IMR-90 (cell line): ENCODE data around the gene BRWD1. TPM values are rescaled to one million over a fixed set of nuclear protein-coding genes. Genes with fewer than 3 reads are reported as not detected.

ENCODE experiments used
- ATAC-seq: fragments of 200-7000 bp; cut with Tn5 transposase; 2 replicates; pipeline ENCODE4 v1.9.1; 2020; ENCODE audit warnings: low read depth, mild to moderate bottlenecking, moderate library complexity
- BruUV-seq: library from RNA; stranded (reverse); fragments of 400-500 nt; replicated peaks from 2 replicates; lab custom pipeline; 2021; lab: Mats Ljungman, UMichigan
- CTCF ChIA-PET: fragments of 300-600 bp; formaldehyde crosslinking; extraction: SDS; loops from one replicate; lab custom pipeline; 2021; ENCODE audit warnings: antibody characterized with exemption; lab: Yijun Ruan, JAX
- POLR2A ChIA-PET: fragments of 300-600 bp; sonication (Branson Sonifier 250); formaldehyde crosslinking; loops from one replicate; lab custom pipeline; 2022; ENCODE audit warnings: antibody characterized with exemption; ENCODE audit not compliant: unreplicated experiment; lab: Charles Lee
- DNase-seq: peaks from one replicate; pipeline ENCODE4 v3.0.0; 2013
- H2AFZ ChIP-seq: replicated peaks from 2 replicates; pipeline ENCODE3; 2013; ENCODE audit warnings: low read length, mild to moderate bottlenecking; ENCODE audit not compliant: poor library complexity
- H2AK5ac ChIP-seq: 2 replicates; pipeline ENCODE4 v1.6.1; 2013; ENCODE audit warnings: low read depth, low read length, inconsistent platforms
- H2AK9ac ChIP-seq: replicated peaks from 2 replicates; pipeline ENCODE3; 2013; ENCODE audit warnings: mild to moderate bottlenecking, low read depth, low read length, moderate library complexity; ENCODE audit not compliant: poor library complexity
- H2BK120ac ChIP-seq: 2 replicates; pipeline ENCODE4 v1.6.1; 2013; ENCODE audit warnings: low read depth, low read length, inconsistent platforms
- H2BK15ac ChIP-seq: 3 replicates; pipeline ENCODE4 v1.6.1; 2013; ENCODE audit warnings: low read depth, low read length, inconsistent platforms
- H2BK20ac ChIP-seq: 2 replicates; pipeline ENCODE4 v1.6.1; 2013; ENCODE audit warnings: low read depth, mild to moderate bottlenecking, inconsistent platforms, low read length, moderate library complexity
- H2BK5ac ChIP-seq: 2 replicates; pipeline ENCODE4 v1.6.1; 2013; ENCODE audit warnings: mild to moderate bottlenecking, low read depth, low read length, inconsistent platforms; ENCODE audit not compliant: poor library complexity, severe bottlenecking
- H3K14ac ChIP-seq: replicated peaks from 2 replicates; pipeline ENCODE4 v1.6.1; 2013; ENCODE audit warnings: low read depth, low read length, inconsistent platforms
- H3K18ac ChIP-seq: 2 replicates; pipeline ENCODE4 v1.6.1; 2013; ENCODE audit warnings: low read depth, low read length, control low read depth
- H3K23ac ChIP-seq: 2 replicates; pipeline ENCODE4 v1.6.1; 2013; ENCODE audit warnings: low read depth, low read length, inconsistent platforms
- H3K27ac ChIP-seq: 2 replicates; pipeline ENCODE4 v1.5.1; 2013; ENCODE audit warnings: mild to moderate bottlenecking, control low read depth, low read length; ENCODE audit not compliant: insufficient read depth
- H3K27me3 ChIP-seq: 2 replicates; pipeline ENCODE4 v1.6.1; 2013; ENCODE audit warnings: low read length; ENCODE audit not compliant: control insufficient read depth, insufficient read depth
- H3K36me3 ChIP-seq: 2 replicates; pipeline ENCODE4 v1.6.1; 2013; ENCODE audit warnings: low read length, mixed read lengths; ENCODE audit not compliant: control insufficient read depth, insufficient read depth
- H3K4ac ChIP-seq: 2 replicates; pipeline ENCODE4 v1.6.1; 2013; ENCODE audit warnings: low read depth, low read length, inconsistent platforms
- H3K4me1 ChIP-seq: 2 replicates; pipeline ENCODE4 v1.6.1; 2013; ENCODE audit warnings: low read length, mixed read lengths; ENCODE audit not compliant: control insufficient read depth, insufficient read depth
- H3K4me2 ChIP-seq: 2 replicates; pipeline ENCODE4 v1.6.1; 2013; ENCODE audit warnings: low read depth, mild to moderate bottlenecking, control low read depth, low read length, moderate library complexity
- H3K4me3 ChIP-seq: 2 replicates; pipeline ENCODE4 v1.5.1; 2013; ENCODE audit warnings: low read depth, mild to moderate bottlenecking, control low read depth, low read length, moderate library complexity; ENCODE audit not compliant: insufficient read depth
- H3K56ac ChIP-seq: 2 replicates; pipeline ENCODE4 v1.6.1; 2013; ENCODE audit warnings: low read length, inconsistent platforms; ENCODE audit not compliant: insufficient read depth; ENCODE audit errors: extremely low read depth
- H3K79me1 ChIP-seq, 2 experiments: 2 replicates each; pipeline ENCODE4 v1.6.1; 2013; ENCODE audit warnings: low read length in 2 of 2, inconsistent platforms in 1 of 2, low read depth in 1 of 2
- H3K9ac ChIP-seq: 2 replicates; pipeline ENCODE4 v1.6.1; 2013; ENCODE audit warnings: low read depth, low read length, control low read depth
- H3K9me1 ChIP-seq: 2 replicates; pipeline ENCODE4 v1.6.1; 2013; ENCODE audit warnings: low read length, inconsistent platforms; ENCODE audit not compliant: insufficient read depth
- H3K9me3 ChIP-seq: 2 replicates; pipeline ENCODE4 v1.6.1; 2013; ENCODE audit warnings: low read length; ENCODE audit not compliant: control insufficient read depth, insufficient read depth
- H4K20me1 ChIP-seq: 2 replicates; pipeline ENCODE4 v1.6.1; 2013; ENCODE audit warnings: low read length, inconsistent platforms; ENCODE audit not compliant: insufficient read depth
- H4K5ac ChIP-seq: 2 replicates; pipeline ENCODE4 v1.6.1; 2013; ENCODE audit warnings: mild to moderate bottlenecking, low read depth, low read length, control low read depth
- H4K8ac ChIP-seq, 2 experiments: 2 replicates each; pipeline ENCODE4 v1.6.1; 2013; ENCODE audit warnings: low read depth in 2 of 2, low read length in 2 of 2, control low read depth in 1 of 2, inconsistent platforms in 1 of 2
- H4K91ac ChIP-seq: 2 replicates; pipeline ENCODE4 v1.6.1; 2013; ENCODE audit warnings: low read depth, low read length, inconsistent platforms; ENCODE audit not compliant: insufficient read depth
- BHLHE40 ChIP-seq: fragments of 150-350 bp; IDR thresholded peaks from 2 replicates; pipeline ENCODE4 v1.6.1; 2016; ENCODE audit warnings: mild to moderate bottlenecking, low read depth, low read length
- CHD1 ChIP-seq: IDR thresholded peaks from 2 replicates; pipeline ENCODE4 v1.6.1; 2012; ENCODE audit warnings: low read depth, low read length, improper control_type of control experiment
- FOS ChIP-seq: fragments of 150-350 bp; IDR thresholded peaks from 2 replicates; pipeline ENCODE4 v1.6.1; 2016; ENCODE audit warnings: low read depth, low read length
- MAFK ChIP-seq: IDR thresholded peaks from 2 replicates; pipeline ENCODE4 v1.6.1; 2012; ENCODE audit warnings: low read depth, low read length, improper control_type of control experiment
- MXI1 ChIP-seq: IDR thresholded peaks from 2 replicates; pipeline ENCODE4 v1.6.1; 2012; ENCODE audit warnings: low read depth, mild to moderate bottlenecking, low read length, moderate library complexity, borderline replicate concordance
- NFE2L2 ChIP-seq: fragments of 150-350 bp; IDR thresholded peaks from 2 replicates; pipeline ENCODE4 v1.6.1; 2016; ENCODE audit warnings: low read depth, mild to moderate bottlenecking, low read length
- POLR2A ChIP-seq: IDR thresholded peaks from 2 replicates; pipeline ENCODE4 v1.6.1; 2012; ENCODE audit warnings: mild to moderate bottlenecking, low read depth, low read length
- RCOR1 ChIP-seq: IDR thresholded peaks from 2 replicates; pipeline ENCODE4 v1.6.1; 2012; ENCODE audit warnings: mild to moderate bottlenecking, low read length, improper control_type of control experiment; ENCODE audit not compliant: insufficient replicate concordance
- RFX5 ChIP-seq: IDR thresholded peaks from 2 replicates; pipeline ENCODE4 v1.8.0; 2012; ENCODE audit warnings: low read depth, mild to moderate bottlenecking, low read length, moderate library complexity
- SMC3 ChIP-seq: fragments of 150-350 bp; IDR thresholded peaks from 2 replicates; pipeline ENCODE4 v1.6.1; 2016; ENCODE audit warnings: low read depth, mild to moderate bottlenecking, antibody characterized with exemption, low read length, moderate library complexity
- USF2 ChIP-seq: fragments of 150-350 bp; IDR thresholded peaks from 2 replicates; pipeline ENCODE4 v1.6.1; 2017; ENCODE audit warnings: mild to moderate bottlenecking, antibody characterized with exemption, low read length, low read depth
- WGBS, 2 experiments: methylation state at CpG; one replicate each; pipeline versions ENCODE4 v1.1.5 to v1.1.7; 2013; ENCODE audit warnings: missing lambda C conversion rate in 2 of 2; ENCODE audit not compliant: insufficient read length in 1 of 2; ENCODE audit errors: extremely low coverage in 2 of 2; 5-methylcytosine and 5-hydroxymethylcytosine counted together
- dilution Hi-C: fragments of 300-500 bp; cut with HindIII; formaldehyde crosslinking; loops from one replicate; pipeline ENCODE4 v1.14.3; 2018; ENCODE audit warnings: low sequenced_read_pairs; ENCODE audit not compliant: unreplicated experiment
- in situ Hi-C: fragments of 300-500 bp; cut with MboI; formaldehyde crosslinking; loops from 3 replicates; pipeline ENCODE4 v1.14.3; 2019; ENCODE audit warnings: low sequenced_read_pairs, inconsistent platforms, mixed read lengths
- intact Hi-C: fragments of 100-400 bp; cut with micrococcal nuclease; formaldehyde crosslinking; loops from 2 replicates; pipeline ENCODE4 v1.10.0; 2022
- polyA plus RNA-seq, 3 experiments: library from polyadenylated mRNA; depleted of rRNA; stranded (reverse); fragments of >200 nt; gene quantifications; 2 replicates each; pipeline ENCODE4 v1.2.3, GENCODE V29; 2012; ENCODE audit warnings: low replicate concordance in 1 of 3
- total RNA-seq: library from RNA; depleted of rRNA; stranded (reverse); fragments of >200 nt; gene quantifications from 2 replicates; pipeline ENCODE4 v1.2.3, GENCODE V29; 2012
- TF ChIP-seq, protein P1 (sequence below): conservative IDR thresholded peaks from 2 replicates; pipeline ENCODE4 v1.5.1; 2012; ENCODE audit warnings: mild to moderate bottlenecking, low read depth, low read length, improper control_type of control experiment

BRWD1 gene
- total and polyA plus RNA-seq, 2 of the 4 experiments (the other 2 are of a cell fraction) = 6.7 to 28.7 TPM

DNA sequence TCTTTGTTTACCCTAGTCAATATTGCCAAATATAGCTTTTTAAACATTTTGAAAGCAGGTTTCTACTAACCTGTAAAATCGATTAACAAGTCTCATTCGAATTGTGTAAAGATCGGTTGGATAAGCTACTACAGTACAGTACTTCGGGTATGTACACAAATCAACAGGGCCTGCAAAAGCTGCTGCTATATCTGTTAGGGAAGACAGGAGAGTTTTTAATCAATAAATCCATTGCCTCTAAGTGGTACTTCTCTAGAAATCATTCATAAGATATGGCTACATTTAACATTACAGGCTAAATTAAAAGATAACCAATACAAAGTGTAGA, 95.4 kb downstream of the BRWD1 start:
- ChIA-PET POLR2A (no interaction called here), CTCF (no interaction called here)
- H4K91ac ChIP-seq = no peak overlapping the region
- no peak overlapping the region for H2BK5ac ChIP-seq
- H3K36me3 ChIP-seq = peaks cover 25% of the 10 kb centered on the region
- no TSS peak for BruUV-seq
- H4K8ac ChIP-seq = no peak overlapping the region
- WGBS, 2 experiments = 100% methylated on average over 1 of the region's 4 CpGs; no CpG with 5 or more reads in 1 of the 2 experiments
- H3K27me3 ChIP-seq = no peaks in the 10 kb centered on the region
- H4K5ac ChIP-seq = no peak overlapping the region
- no peak overlapping the region for H2BK15ac ChIP-seq
- in situ Hi-C loops (no loop called here), dilution Hi-C loops (no loop called here), intact Hi-C loops (loop anchor here (10.0 kb wide), 1 partner anchor 47 kb away; no protein-coding TSS in a partner anchor)
- H2AK9ac ChIP-seq = no peak overlapping the region
- no peak overlapping the region for H3K56ac ChIP-seq
- no peak overlapping the region for H3K4ac ChIP-seq
- no peak overlapping the region for H3K14ac ChIP-seq
- no peak overlapping the region for H3K23ac ChIP-seq
- no peak overlapping the region for H3K18ac ChIP-seq
- H3K9me1 ChIP-seq = no peaks in the 10 kb centered on the region; the same call in 1 of the 2 replicates
- no peak overlapping the region for H3K4me3 ChIP-seq
- H3K4me1 ChIP-seq = no peaks in the 10 kb centered on the region
- DNase-seq = no peak
- no peak overlapping the region for H3K27ac ChIP-seq
- H3K4me2 ChIP-seq = no peak overlapping the region
- no peak overlapping the region for H2BK120ac ChIP-seq
- no peaks in the 10 kb centered on the region for H3K9me3 ChIP-seq
- no peak for ATAC-seq
- no peak overlapping the region for H2AK5ac ChIP-seq
- no peak overlapping the region for H2BK20ac ChIP-seq
- no peaks in the 10 kb centered on the region for H4K20me1 ChIP-seq
- H3K79me1 ChIP-seq = no peaks in the 10 kb centered on the region; a peak in 1 of 4 replicates
- no peak overlapping the region for H2AFZ ChIP-seq
- H3K9ac ChIP-seq = no peak overlapping the region
- TF ChIP-seq POLR2A (no peak), CHD1 (no peak), BHLHE40 (no peak), RCOR1 (no peak), MAFK (no peak), USF2 (no peak), FOS (no peak), NFE2L2 (no peak), RFX5 (no peak), MXI1 (no peak), SMC3 (no peak)
- TF ChIP-seq, protein P1, sequence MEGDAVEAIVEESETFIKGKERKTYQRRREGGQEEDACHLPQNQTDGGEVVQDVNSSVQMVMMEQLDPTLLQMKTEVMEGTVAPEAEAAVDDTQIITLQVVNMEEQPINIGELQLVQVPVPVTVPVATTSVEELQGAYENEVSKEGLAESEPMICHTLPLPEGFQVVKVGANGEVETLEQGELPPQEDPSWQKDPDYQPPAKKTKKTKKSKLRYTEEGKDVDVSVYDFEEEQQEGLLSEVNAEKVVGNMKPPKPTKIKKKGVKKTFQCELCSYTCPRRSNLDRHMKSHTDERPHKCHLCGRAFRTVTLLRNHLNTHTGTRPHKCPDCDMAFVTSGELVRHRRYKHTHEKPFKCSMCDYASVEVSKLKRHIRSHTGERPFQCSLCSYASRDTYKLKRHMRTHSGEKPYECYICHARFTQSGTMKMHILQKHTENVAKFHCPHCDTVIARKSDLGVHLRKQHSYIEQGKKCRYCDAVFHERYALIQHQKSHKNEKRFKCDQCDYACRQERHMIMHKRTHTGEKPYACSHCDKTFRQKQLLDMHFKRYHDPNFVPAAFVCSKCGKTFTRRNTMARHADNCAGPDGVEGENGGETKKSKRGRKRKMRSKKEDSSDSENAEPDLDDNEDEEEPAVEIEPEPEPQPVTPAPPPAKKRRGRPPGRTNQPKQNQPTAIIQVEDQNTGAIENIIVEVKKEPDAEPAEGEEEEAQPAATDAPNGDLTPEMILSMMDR = no peak
